Activated CD4-positive, alpha-beta T cell treated with anti-CD3 and anti-CD28 coated beads for 1 hour (primary cell): ENCODE data around the gene CFHR2.

ENCODE experiments used
- DNase-seq: peaks from one replicate; pipeline ENCODE4 v3.0.0-alpha.2; 2020

The CFHR2 gene

GRCh38 chr1:197003132-197003531 is 59.6 kb downstream of the CFHR2 start:
- DNase-seq = no peak

- DNase-seq = no peak
These were observed 65.3 kb downstream of the CFHR2 start for GRCh38 chr1:197008861-197009260.
